Measurements from ENCODE around the gene GPR3.

GRCh38 chr1:27350663-27351540 lies 41.5 kb upstream of the GPR3 start:
- TF ChIP-seq CTCF (IDR thresholded peaks at IDR 0.05; ENCODE audit: insufficient read depth, low read depth, low read length) (no peak), EZH2 (IDR thresholded peaks at IDR 0.05; ENCODE audit: insufficient read depth, low read length) (no peak)
